HG03175 (cell line): Measurements from ENCODE around the gene AQP12B.

ENCODE experiments used
- ATAC-seq: cut with Tn5 transposase; IDR thresholded peaks from one replicate; pipeline ENCODE4 v1.9.1; 2021; ENCODE audit warnings: mild to moderate bottlenecking, moderate library complexity; ENCODE audit not compliant: unreplicated experiment

The AQP12B gene

GRCh38 chr2:240637116-240637900 lies 45.4 kb downstream of the AQP12B start:
- ATAC-seq, result no peak

- no peak for ATAC-seq
These were observed 46.0 kb downstream of the AQP12B start for GRCh38 chr2:240636563-240637115.

GRCh38 chr2:240635998-240636547 lies 46.6 kb downstream of the AQP12B start:
- ATAC-seq, result no peak

- ATAC-seq, result no peak
These were observed 47.3 kb downstream of the AQP12B start for GRCh38 chr2:240635121-240635997.

- ATAC-seq, result no peak
These were observed 50.4 kb downstream of the AQP12B start for GRCh38 chr2:240632306-240632721.

- ATAC-seq, result no peak
These were observed 51.0 kb downstream of the AQP12B start for GRCh38 chr2:240631548-240632305.

- no peak for ATAC-seq
These were observed 51.7 kb downstream of the AQP12B start for GRCh38 chr2:240630771-240631547.

GRCh38 chr2:240629968-240630770 lies 52.5 kb downstream of the AQP12B start:
- no peak for ATAC-seq

GRCh38 chr2:240629619-240629967 lies 53.1 kb downstream of the AQP12B start:
- ATAC-seq, result no peak

GRCh38 chr2:240628808-240629618 lies 53.7 kb downstream of the AQP12B start:
- ATAC-seq, result no peak

GRCh38 chr2:240628507-240628807 lies 54.2 kb downstream of the AQP12B start:
- ATAC-seq, result no peak

GRCh38 chr2:240627736-240628506 lies 54.8 kb downstream of the AQP12B start:
- ATAC-seq, result no peak

GRCh38 chr2:240626531-240627300 lies 56.0 kb downstream of the AQP12B start:
- ATAC-seq, result no peak
